Loucy (cell line): ENCODE data around the gene MBD5.

Source experiments
- H2AFZ ChIP-seq: fragments of 200-600 bp; sonication (generic); 2 replicates; pipeline ENCODE4 v1.6.0; 2016; ENCODE audit warnings: antibody characterized with exemption, mild to moderate bottlenecking, low read length, moderate library complexity
- H3F3A ChIP-seq: fragments of 200-600 bp; 2 replicates; pipeline ENCODE4 v1.6.0; 2016; ENCODE audit warnings: antibody characterized with exemption, low read depth, mild to moderate bottlenecking
- H3K27me3 ChIP-seq: fragments of 200-600 bp; sonication (generic); 2 replicates; pipeline ENCODE4 v1.6.1; 2014; ENCODE audit warnings: low read length, mild to moderate bottlenecking; ENCODE audit not compliant: insufficient read depth, poor library complexity, severe bottlenecking
- H3K36me3 ChIP-seq: fragments of 200-600 bp; sonication (generic); 2 replicates; pipeline ENCODE4 v1.6.1; 2016; ENCODE audit warnings: low read length; ENCODE audit not compliant: insufficient read depth
- H3K4me1 ChIP-seq: fragments of 200-600 bp; sonication (generic); 2 replicates; pipeline ENCODE4 v1.5.1; 2014; ENCODE audit warnings: low read length, mild to moderate bottlenecking; ENCODE audit not compliant: insufficient read depth, poor library complexity, severe bottlenecking
- H3K4me2 ChIP-seq: fragments of 200-600 bp; sonication (generic); 2 replicates; pipeline ENCODE4 v1.6.0; 2014; ENCODE audit warnings: antibody characterized with exemption, low read length, low read depth, mild to moderate bottlenecking; ENCODE audit not compliant: poor library complexity, severe bottlenecking
- H3K4me3 ChIP-seq: fragments of 200-600 bp; sonication (generic); 2 replicates; pipeline ENCODE4 v1.5.1; 2014; ENCODE audit warnings: low read length, mild to moderate bottlenecking, mixed read lengths; ENCODE audit not compliant: poor library complexity, severe bottlenecking
- H3K79me2 ChIP-seq: fragments of 200-600 bp; sonication (generic); 2 replicates; pipeline ENCODE4 v1.6.1; 2014; ENCODE audit warnings: low read length; ENCODE audit not compliant: insufficient read depth
- H3K9ac ChIP-seq: fragments of 200-600 bp; sonication (generic); 2 replicates; pipeline ENCODE4 v1.6.0; 2014; ENCODE audit warnings: mild to moderate bottlenecking, low read depth, low read length, moderate library complexity; ENCODE audit not compliant: poor library complexity, severe bottlenecking
- H3K9me2 ChIP-seq: fragments of 200-600 bp; sonication (generic); replicated peaks from 2 replicates; pipeline ENCODE4 v1.6.1; 2016; ENCODE audit warnings: low read depth, low read length, mixed read lengths
- H3K9me3 ChIP-seq: fragments of 200-600 bp; sonication (generic); 2 replicates; pipeline ENCODE4 v1.6.1; 2014; ENCODE audit warnings: mild to moderate bottlenecking, antibody characterized with exemption, low read length, low read depth; ENCODE audit not compliant: insufficient read depth
- H4K20me1 ChIP-seq: fragments of 200-600 bp; sonication (generic); 2 replicates; pipeline ENCODE4 v1.6.0; 2014; ENCODE audit warnings: antibody characterized with exemption, low read length, mild to moderate bottlenecking; ENCODE audit not compliant: insufficient read depth, poor library complexity, severe bottlenecking
- CTCF ChIP-seq: fragments of 200-600 bp; sonication (generic); conservative IDR thresholded peaks from 2 replicates; pipeline ENCODE4 v1.5.1; 2014; ENCODE audit warnings: mild to moderate bottlenecking, antibody characterized with exemption, low read length
- EZH2phosphoT487 ChIP-seq: fragments of 200-600 bp; IDR thresholded peaks from 2 replicates; pipeline ENCODE4 v1.6.1; 2018; ENCODE audit warnings: antibody characterized with exemption, mild to moderate bottlenecking, moderate library complexity, borderline replicate concordance

MBD5 gene

GRCh38 chr2:148201075-148202004 lies 180.4 kb downstream of the MBD5 start:
- H3F3A ChIP-seq, result no peaks in the 10 kb centered on the region
- no peaks in the 10 kb centered on the region for H3K9me3 ChIP-seq
- no peaks in the 10 kb centered on the region for H3K9me2 ChIP-seq
- H3K4me2 ChIP-seq, result no peak overlapping the region
- H3K27me3 ChIP-seq, result no peaks in the 10 kb centered on the region
- H4K20me1 ChIP-seq, result no peaks in the 10 kb centered on the region
- no peak for TF ChIP-seq EZH2phosphoT487
- peak; percentile 77 for TF ChIP-seq CTCF
- H3K4me1 ChIP-seq, result no peaks in the 10 kb centered on the region
- no peak overlapping the region for H2AFZ ChIP-seq
- H3K36me3 ChIP-seq, result no peaks in the 10 kb centered on the region
- no peak overlapping the region for H3K4me3 ChIP-seq
- H3K9ac ChIP-seq, result no peak overlapping the region
- no peaks in the 10 kb centered on the region for H3K79me2 ChIP-seq

- no peak overlapping the region for H3K9ac ChIP-seq
- no peak overlapping the region for H2AFZ ChIP-seq
- no peaks in the 10 kb centered on the region for H3K36me3 ChIP-seq
- H3K9me3 ChIP-seq, result no peaks in the 10 kb centered on the region
- no peaks in the 10 kb centered on the region for H3K79me2 ChIP-seq
- no peaks in the 10 kb centered on the region for H3K9me2 ChIP-seq
- no peaks in the 10 kb centered on the region for H4K20me1 ChIP-seq
- no peaks in the 10 kb centered on the region for H3K4me1 ChIP-seq
- no peak overlapping the region for H3K4me2 ChIP-seq
- H3K4me3 ChIP-seq, result no peak overlapping the region
- H3K27me3 ChIP-seq, result no peaks in the 10 kb centered on the region
- TF ChIP-seq CTCF (no peak), EZH2phosphoT487 (no peak)
- H3F3A ChIP-seq, result no peaks in the 10 kb centered on the region
Observed at GRCh38 chr2:148202237-148202636, 181.3 kb downstream of the MBD5 start.

GRCh38 chr2:148207111-148207510 lies 186.2 kb downstream of the MBD5 start:
- no peaks in the 10 kb centered on the region for H4K20me1 ChIP-seq
- TF ChIP-seq EZH2phosphoT487, result no peak
- no peak for TF ChIP-seq CTCF
- no peaks in the 10 kb centered on the region for H3K9me3 ChIP-seq
- no peaks in the 10 kb centered on the region for H3K9me2 ChIP-seq
- no peak overlapping the region for H3K4me2 ChIP-seq
- no peak overlapping the region for H3K4me3 ChIP-seq
- H3F3A ChIP-seq, result no peaks in the 10 kb centered on the region
- H2AFZ ChIP-seq, result no peak overlapping the region
- H3K79me2 ChIP-seq, result no peaks in the 10 kb centered on the region
- H3K4me1 ChIP-seq, result no peaks in the 10 kb centered on the region
- H3K36me3 ChIP-seq, result no peaks in the 10 kb centered on the region
- H3K27me3 ChIP-seq, result no peaks in the 10 kb centered on the region
- no peak overlapping the region for H3K9ac ChIP-seq
